ENCODE data around the gene TAF9. TPM values are rescaled to one million over a fixed set of nuclear protein-coding genes. Genes with fewer than 3 reads are reported as not detected.
"Not testable (repeated sequence)": the region's sequence is repeated elsewhere in the genome, so short reads cannot be mapped to it uniquely, and the experiment has no call there.

The TAF9 gene
- total RNA-seq, 2 experiments from 2014 or later, result 48.9 to 63.1 TPM

DNA sequence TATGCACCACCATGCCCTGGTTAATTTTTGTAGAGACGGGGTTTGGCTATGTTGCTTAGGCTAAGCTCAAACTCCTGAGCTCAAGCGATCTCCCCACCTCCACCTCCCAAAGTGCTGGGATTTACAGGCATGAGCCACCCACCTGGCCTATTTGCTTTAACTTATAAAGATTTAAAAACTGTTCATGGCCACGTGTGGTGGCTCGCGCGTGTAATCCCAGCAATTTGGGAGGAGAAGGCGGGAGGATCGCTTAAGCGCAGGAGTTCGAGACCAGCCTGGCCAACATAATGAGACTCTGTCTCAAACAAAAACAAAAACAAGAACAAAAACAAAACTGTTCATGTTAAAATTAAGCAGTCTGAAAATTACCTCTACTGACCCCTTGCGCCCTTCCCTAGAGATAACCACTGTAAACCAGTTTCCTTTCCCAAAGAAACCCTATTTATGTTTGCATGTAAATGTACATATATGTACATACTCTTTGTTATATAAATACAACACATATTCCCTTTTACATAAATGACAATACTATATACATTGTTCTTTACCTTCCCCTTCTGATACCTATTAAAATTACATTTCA is 1.5 kb downstream of the TAF9 start:
- CTCF ChIA-PET, result interaction anchor here (1.6 kb wide), 1 partner anchor 20 kb away, joined by 3 read pairs; no protein-coding TSS in a partner anchor
- no peaks in the 10 kb centered on the region for H3K9me3 Mint-ChIP-seq (ENCODE audit: low read depth)
- H3K27ac Mint-ChIP-seq, result peak overlapping the region; percentile 98
- no peaks in the 10 kb centered on the region for H3K27me3 Mint-ChIP-seq
- DNase-seq (no peak), ATAC-seq (no peak)
- H3K36me3 Mint-ChIP-seq, result peaks cover 27% of the 10 kb centered on the region
- peak overlapping the region; percentile 93 for H3K4me3 Mint-ChIP-seq
- peaks cover 43% of the 10 kb centered on the region for H3K4me1 Mint-ChIP-seq

DNA sequence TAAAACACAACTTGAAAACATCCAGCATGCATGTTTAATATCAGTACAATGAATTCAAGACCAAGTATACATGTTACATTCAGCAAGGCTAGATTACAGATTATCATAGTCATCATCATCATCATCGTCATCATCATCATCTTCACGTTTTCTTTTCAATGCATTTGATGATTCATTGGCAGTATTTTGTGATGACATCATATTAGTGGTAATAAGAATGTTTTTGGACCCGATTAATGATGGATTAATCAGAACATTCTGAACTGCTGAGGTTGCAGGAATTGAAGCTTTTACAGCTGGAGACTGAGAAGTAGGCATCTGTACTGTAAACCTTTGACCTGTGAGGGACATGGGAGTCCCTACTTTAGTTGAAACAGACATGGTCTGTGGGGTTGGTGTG is 4.5 kb downstream of the TAF9 start:
- Mint-ChIP-seq H3K4me3 (no peak overlapping the region), H3K36me3 (peaks cover 30% of the 10 kb centered on the region)

DNA sequence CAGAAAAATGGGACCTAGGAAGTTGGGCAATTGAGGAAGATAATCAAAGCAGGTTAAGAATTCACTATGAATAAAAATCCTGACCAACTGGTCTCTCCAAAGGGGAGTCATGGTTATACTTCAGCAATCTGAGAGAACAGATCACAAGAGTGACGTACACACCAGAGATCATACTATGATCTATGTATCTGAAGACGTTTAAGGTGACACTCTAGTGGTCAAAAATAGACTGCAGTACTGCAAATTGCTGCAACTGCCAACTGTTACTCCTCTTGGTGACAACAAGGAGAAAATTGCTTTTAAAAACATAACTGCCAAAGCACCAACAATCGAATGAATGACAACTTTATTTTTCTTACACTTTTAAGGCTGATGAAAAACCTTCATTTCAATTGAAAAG is 4.9 kb downstream of the TAF9 start:
- ATAC-seq (no peak), DNase-seq (no peak)
- H3K9me3 Mint-ChIP-seq (ENCODE audit: low read depth), result no peaks in the 10 kb centered on the region
- peak overlapping the region; percentile 43 for H3K27ac Mint-ChIP-seq
- no peak overlapping the region for H3K4me3 Mint-ChIP-seq
- peaks cover 29% of the 10 kb centered on the region for H3K4me1 Mint-ChIP-seq
- no peaks in the 10 kb centered on the region for H3K27me3 Mint-ChIP-seq
- peaks cover 33% of the 10 kb centered on the region for H3K36me3 Mint-ChIP-seq
- CTCF ChIA-PET, result no interaction called here

More for the DNA sequence above, 4.5 kb downstream of the TAF9 start:
- Mint-ChIP-seq H3K27ac (peak overlapping the region; percentile 43), H3K9me3 (ENCODE audit: low read depth) (no peaks in the 10 kb centered on the region), H3K4me1 (peaks cover 29% of the 10 kb centered on the region), H3K27me3 (no peaks in the 10 kb centered on the region)
- ATAC-seq, result no peak
- no peak for DNase-seq
- CTCF ChIA-PET, result interaction anchor here (1.3 kb wide), 1 partner anchor 271 kb away, joined by 5 read pairs; the partner anchor contains the start of gene SLC30A5

DNA sequence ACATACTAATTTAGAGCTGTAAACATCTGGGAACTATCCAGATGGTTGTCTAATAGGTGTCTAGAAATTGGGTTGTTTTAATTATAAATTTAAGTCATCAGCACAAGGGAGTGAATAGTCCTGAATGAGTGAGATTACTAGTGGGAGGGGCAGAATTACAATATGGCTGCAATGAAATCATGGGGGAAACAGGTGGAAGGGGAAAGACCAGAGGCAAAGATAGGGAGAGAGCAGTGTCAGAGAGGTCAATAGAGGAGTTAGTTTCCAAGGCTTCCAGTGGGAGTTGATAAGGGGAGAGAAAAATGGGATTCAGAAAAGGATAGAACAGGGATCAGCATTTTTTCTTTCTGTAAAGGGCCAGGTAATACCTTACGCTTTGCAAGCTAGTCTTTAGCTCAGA is 8.9 kb downstream of the TAF9 start:
- no peak overlapping the region for H3K27ac Mint-ChIP-seq

DNA sequence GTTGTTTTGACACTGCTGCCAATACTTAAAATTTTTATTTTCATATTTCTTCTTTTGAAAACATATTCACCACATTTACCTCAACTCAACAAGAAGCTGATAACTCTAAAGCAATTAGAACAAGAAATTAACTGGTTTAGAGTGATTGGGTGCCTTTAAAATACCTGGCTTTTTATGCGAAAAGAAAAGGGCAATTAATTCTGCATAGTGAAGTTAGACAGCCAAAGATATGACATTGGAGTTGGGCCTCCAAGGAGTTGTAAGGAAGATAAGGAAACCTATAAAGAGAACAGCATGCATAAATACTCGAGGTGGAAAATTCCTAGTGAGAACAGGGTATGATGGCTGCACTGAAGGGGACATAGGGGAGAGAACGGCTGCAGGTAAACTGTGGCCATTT is 9.6 kb downstream of the TAF9 start:
- CTCF ChIA-PET, result no interaction called here
- peaks cover 11% of the 10 kb centered on the region for H3K4me1 Mint-ChIP-seq
- H3K36me3 Mint-ChIP-seq, result peaks cover 33% of the 10 kb centered on the region
- no peak for ATAC-seq
- H3K27ac Mint-ChIP-seq, result no peak overlapping the region
- H3K9me3 Mint-ChIP-seq (ENCODE audit: low read depth), result no peaks in the 10 kb centered on the region
- H3K4me3 Mint-ChIP-seq, result no peak overlapping the region
- DNase-seq, result no peak
- no peaks in the 10 kb centered on the region for H3K27me3 Mint-ChIP-seq

More for the DNA sequence above, 8.9 kb downstream of the TAF9 start:
- H3K9me3 Mint-ChIP-seq (ENCODE audit: low read depth), result no peaks in the 10 kb centered on the region
- H3K36me3 Mint-ChIP-seq, result peaks cover 38% of the 10 kb centered on the region
- no peak for ATAC-seq
- CTCF ChIA-PET, result no interaction called here
- peaks cover 17% of the 10 kb centered on the region for H3K4me1 Mint-ChIP-seq
- no peak overlapping the region for H3K4me3 Mint-ChIP-seq
- no peak for DNase-seq
- H3K27me3 Mint-ChIP-seq, result no peaks in the 10 kb centered on the region

DNA sequence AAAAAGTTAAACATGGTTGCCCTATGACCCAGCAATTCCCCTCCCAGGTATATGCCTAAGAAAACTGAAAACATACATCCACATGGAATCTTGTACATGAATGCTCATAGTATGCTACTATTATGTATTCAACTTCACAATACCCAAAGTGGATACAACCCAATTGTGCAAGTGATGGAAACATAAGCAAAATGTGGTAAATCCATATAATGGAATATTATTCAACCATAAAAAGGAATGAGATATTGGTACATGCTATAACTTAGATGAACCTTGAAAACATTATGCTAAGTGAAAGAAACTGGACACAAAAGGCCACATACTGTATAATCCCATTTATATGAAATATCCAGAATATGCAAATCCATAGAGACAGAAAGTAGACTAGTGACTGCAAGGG is 18.7 kb downstream of the TAF9 start:
- H3K4me3 Mint-ChIP-seq, result no peak overlapping the region
- ATAC-seq, result no peak
- H3K4me1 Mint-ChIP-seq, result peaks cover 5% of the 10 kb centered on the region
- H3K27ac Mint-ChIP-seq, result no peak overlapping the region
- no peaks in the 10 kb centered on the region for H3K9me3 Mint-ChIP-seq (ENCODE audit: low read depth)
- no peaks in the 10 kb centered on the region for H3K27me3 Mint-ChIP-seq
- DNase-seq, result no peak
- CTCF ChIA-PET, result no interaction called here
- peaks cover 34% of the 10 kb centered on the region for H3K36me3 Mint-ChIP-seq

DNA sequence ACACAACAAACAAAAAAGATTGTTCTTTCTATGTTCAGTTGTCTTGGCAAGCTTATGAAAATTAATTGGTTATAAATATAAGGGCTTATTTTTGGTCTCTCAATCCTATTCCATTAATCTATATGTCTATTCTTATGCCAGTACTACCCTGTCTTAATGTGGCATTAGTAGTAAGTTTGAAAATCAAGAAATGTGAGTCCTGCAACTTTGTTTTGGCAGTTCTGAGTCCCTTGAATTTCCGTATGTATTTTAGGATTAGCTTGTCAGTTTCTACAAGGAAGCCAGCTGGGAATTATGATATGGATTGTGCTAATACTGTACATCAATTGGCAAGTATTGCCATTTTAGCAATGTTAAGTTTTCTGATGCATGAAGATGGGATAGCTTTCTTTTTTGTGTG is 26.2 kb downstream of the TAF9 start:
- H3K27ac Mint-ChIP-seq, result no peak overlapping the region
- ATAC-seq, result no peak

DNA sequence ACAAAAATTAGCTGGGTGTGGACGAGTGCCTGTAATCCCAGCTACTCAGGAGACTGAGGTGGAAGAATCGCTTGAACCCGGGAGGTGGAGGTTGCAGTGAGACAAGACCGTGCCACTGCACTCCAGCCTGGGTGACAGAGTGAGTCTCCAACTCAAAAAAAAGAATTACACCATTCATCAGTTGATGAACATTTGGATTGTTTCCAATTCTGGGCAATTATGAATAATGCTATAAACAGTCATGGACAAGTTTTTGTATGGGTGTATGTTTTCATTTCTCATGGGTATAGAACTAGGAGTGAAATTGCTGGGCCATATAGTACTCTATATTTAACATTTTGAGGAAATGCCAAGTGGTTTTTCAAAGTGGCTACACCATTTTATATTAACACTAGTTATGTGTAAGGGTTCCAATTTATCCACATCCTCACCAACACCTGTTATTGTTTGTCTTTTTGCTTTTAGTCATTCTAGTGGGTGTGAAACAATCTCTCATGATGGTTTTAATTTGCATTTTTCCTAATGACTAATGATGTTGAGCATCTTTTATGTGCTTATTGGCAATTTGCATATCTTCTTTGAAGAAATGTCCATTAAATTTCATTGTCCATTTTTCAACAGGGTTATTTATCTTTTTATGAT is 27.7 kb downstream of the TAF9 start:
- Mint-ChIP-seq H3K27me3 (no peaks in the 10 kb centered on the region), H3K36me3 (no peaks in the 10 kb centered on the region), H3K4me1 (peaks cover 4% of the 10 kb centered on the region), H3K9me3 (ENCODE audit: low read depth) (no peaks in the 10 kb centered on the region), H3K27ac (no peak overlapping the region), H3K4me3 (no peak overlapping the region)
- CTCF ChIA-PET, result interaction anchor here (0.6 kb wide), 1 partner anchor 93 kb away, joined by 4 read pairs; no protein-coding TSS in a partner anchor
- ATAC-seq, result no peak
- no peak for DNase-seq

More for the DNA sequence above, 26.2 kb downstream of the TAF9 start:
- no peak for DNase-seq
- Mint-ChIP-seq H3K4me1 (peaks cover 4% of the 10 kb centered on the region), H3K9me3 (ENCODE audit: low read depth) (no peaks in the 10 kb centered on the region), H3K36me3 (no peaks in the 10 kb centered on the region), H3K27me3 (no peaks in the 10 kb centered on the region), H3K4me3 (no peak overlapping the region)
- CTCF ChIA-PET, result interaction anchor here (0.8 to 1.3 kb wide), 2 partner anchors 8 to 250 kb away, joined by 3 to 6 read pairs; no protein-coding TSS in a partner anchor

DNA sequence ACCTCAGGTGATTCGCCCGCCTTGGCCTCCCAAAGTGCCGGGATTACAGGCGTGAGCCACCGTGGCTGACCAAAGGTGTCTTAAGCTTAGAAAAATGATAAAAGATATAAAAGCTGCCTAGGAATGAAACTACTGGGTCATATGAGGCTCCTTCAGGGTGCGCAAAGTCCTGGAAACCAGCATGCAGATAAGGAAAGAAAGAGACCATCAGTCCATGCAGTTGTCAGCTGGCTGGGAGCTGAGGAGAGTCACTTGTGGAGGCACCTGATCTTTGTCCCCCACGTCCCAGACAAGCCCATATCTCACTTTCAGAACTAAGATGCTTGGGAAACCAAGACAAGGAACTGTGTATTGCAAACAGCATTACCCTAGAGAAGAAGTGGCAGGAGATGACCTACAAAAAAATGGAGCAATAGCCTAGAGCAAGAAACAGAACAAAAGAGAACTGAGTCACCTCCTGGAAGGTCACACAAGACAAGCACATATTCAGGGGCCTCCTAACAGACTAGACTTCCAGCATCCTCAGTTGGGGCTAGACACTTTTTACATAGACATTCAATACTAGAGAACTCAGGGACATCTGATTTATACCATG is 33.9 kb downstream of the TAF9 start:
- Mint-ChIP-seq H3K27ac (no peak overlapping the region), H3K27me3 (no peaks in the 10 kb centered on the region), H3K4me3 (no peak overlapping the region), H3K9me3 (ENCODE audit: low read depth) (no peaks in the 10 kb centered on the region), H3K36me3 (peaks cover 1% of the 10 kb centered on the region), H3K4me1 (peaks cover 18% of the 10 kb centered on the region)
- no peak for DNase-seq
- CTCF ChIA-PET, result interaction anchor here (0.7 to 5.7 kb wide), 16 partner anchors 8 to 311 kb away, joined by 3 to 43 read pairs (median 6); partner anchors contain the start of genes CDK7, CENPH and SLC30A5
- no peak for ATAC-seq

DNA sequence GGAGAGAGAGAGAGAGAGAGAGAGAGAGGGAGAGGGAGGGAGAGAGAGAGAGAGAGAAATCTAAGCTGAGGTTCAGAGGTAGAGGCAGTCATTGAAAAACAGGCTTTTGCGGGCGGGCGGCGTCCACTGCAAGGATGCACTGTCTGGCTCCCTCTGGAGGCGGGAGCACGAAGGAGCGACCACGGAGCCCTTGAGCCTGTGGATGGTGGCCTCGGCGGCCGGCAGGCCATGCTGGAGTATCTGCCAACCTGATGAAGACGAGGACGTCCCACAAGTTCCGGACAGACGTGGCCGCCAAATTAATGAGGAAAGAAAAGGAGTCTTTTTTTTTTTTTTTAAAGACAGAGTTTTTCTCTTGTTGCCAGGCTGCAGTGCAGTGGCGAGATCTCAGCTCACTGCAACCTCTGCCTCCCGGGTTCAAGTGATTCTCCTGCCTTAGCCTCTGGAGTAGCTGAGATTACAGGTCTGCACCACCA is 34.5 kb downstream of the TAF9 start:
- no peak overlapping the region for H3K4me3 Mint-ChIP-seq
- ATAC-seq (peak; percentile 72), DNase-seq (peak; percentile 87)
- peaks cover 18% of the 10 kb centered on the region for H3K4me1 Mint-ChIP-seq
- CTCF ChIA-PET, result interaction anchor here (0.7 to 5.7 kb wide), 20 partner anchors 9 to 311 kb away, joined by 3 to 43 read pairs (median 4); partner anchors contain the start of genes CDK7, CENPH and SLC30A5
- H3K27ac Mint-ChIP-seq, result no peak overlapping the region
- peaks cover 1% of the 10 kb centered on the region for H3K36me3 Mint-ChIP-seq
- H3K27me3 Mint-ChIP-seq, result no peaks in the 10 kb centered on the region
- H3K9me3 Mint-ChIP-seq (ENCODE audit: low read depth), result no peaks in the 10 kb centered on the region

DNA sequence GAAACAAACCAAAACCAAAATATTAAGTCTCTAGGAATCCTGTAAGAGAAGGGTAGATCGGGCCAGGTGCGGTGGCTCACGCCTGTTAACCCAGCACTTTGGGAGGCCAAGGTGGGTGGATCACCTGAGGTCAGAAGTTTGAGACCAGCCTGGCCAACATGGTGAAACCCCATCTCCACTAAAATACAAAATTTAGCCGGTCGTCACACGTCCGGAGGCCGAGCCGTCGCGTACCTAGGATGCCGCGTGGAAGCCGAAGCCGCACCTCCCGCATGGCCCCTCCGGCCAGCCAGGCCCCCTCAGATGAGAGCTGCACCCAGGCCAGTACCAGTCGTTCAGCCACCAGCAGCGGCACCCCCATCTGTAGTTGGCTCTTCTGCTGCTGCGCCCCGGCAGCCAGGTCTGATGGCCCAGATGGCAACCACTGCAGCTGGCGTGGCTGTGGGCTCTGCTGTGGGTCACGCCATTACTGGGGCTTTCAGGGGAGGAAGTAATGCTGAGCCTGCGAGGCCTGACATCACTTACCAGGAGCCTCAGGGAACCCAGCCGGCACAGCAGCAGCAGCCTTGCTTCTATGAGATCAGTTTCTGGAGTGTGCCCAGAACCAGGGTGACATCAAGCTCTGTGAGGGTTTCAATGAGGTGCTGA is 35.5 kb downstream of the TAF9 start:
- DNase-seq; H3K27me3 Mint-ChIP-seq; ATAC-seq; H3K9me3 Mint-ChIP-seq (ENCODE audit: low read depth); H3K27ac Mint-ChIP-seq; H3K4me3 Mint-ChIP-seq; H3K36me3 Mint-ChIP-seq: not testable (repeated sequence)
- H3K4me1 Mint-ChIP-seq, result peaks cover 18% of the 10 kb centered on the region
- CTCF ChIA-PET, result interaction anchor here (0.7 to 5.7 kb wide), 12 partner anchors 10 to 926 kb away, joined by 3 to 43 read pairs (median 6); partner anchors contain the start of genes CENPH and SLC30A5

DNA sequence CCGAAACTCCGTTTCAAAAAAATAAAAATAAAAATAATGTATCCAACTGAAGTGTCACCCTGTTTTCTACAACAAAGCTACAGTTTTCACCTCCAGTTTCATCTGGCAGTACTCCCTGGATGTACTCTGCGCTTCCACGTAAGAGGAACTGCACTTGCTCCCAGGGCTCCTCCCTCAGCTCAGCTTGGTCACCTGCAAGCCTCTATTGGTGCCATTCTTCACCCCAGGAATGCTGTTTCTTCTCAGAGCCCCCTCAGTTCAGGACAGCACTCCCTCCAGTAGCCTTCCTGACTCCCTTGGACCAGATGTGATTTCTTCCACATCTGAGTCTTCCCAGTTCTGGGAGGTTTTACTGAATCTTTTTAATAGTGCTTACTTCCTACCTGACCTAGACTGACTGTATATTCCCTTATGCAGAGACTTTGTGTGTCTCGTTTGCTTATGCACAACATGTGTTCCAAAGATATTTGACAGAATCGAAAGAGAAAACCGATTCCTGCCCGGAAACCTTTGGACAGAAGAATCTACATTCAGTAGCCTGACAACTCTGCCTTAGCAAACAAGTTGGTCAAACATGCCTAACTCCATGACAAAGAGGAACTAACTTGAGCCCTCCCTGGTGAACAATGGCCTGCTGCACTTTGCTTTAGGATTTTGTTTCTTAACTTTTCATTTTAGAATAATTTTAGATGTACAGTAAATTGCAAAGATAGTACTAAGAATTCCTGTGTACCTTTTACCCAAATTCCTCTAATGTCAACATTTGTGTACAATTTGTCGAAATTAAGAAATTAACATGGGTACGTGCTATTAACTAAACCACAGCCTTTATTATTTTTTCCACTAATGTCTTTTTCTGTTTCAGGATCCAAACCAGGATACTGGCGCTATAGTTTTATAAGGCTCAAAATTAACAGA is 37.5 kb downstream of the TAF9 start:
- Mint-ChIP-seq H3K9me3 (ENCODE audit: low read depth) (no peaks in the 10 kb centered on the region), H3K36me3 (peaks cover 1% of the 10 kb centered on the region), H3K4me3 (peak overlapping the region; percentile 75), H3K4me1 (peaks cover 18% of the 10 kb centered on the region), H3K27me3 (no peaks in the 10 kb centered on the region), H3K27ac (peak overlapping the region; percentile 87)
- ATAC-seq, result no peak
- CTCF ChIA-PET, result interaction anchor here (5.7 kb wide), 1 partner anchor 238 kb away, joined by 43 read pairs; the partner anchor contains the start of gene SLC30A5
- no peak for DNase-seq
